ENCODE data around the gene SELENOM.
"Not testable (repeated sequence)": the region's sequence is repeated elsewhere in the genome, so short reads cannot be mapped to it uniquely, and the experiment has no call there.

Gene SELENOM

GRCh38 chr22:31073125-31073524, 34.2 kb downstream of the SELENOM start:
- DNase-seq, result not testable (repeated sequence)

- DNase-seq, result not testable (repeated sequence)
These were observed 37.6 kb downstream of the SELENOM start for GRCh38 chr22:31069691-31070314.

- no peak for DNase-seq
These were observed 38.4 kb downstream of the SELENOM start for GRCh38 chr22:31068970-31069369.

GRCh38 chr22:31064369-31064768, 43.0 kb downstream of the SELENOM start:
- DNase-seq, result no peak

GRCh38 chr22:31062566-31063230, 44.7 kb downstream of the SELENOM start:
- no peak for DNase-seq

- DNase-seq, result not testable (repeated sequence)
These were observed 47.7 kb downstream of the SELENOM start for GRCh38 chr22:31059663-31060062.

- no peak for DNase-seq
These were observed 50.3 kb downstream of the SELENOM start for GRCh38 chr22:31056986-31057599.

GRCh38 chr22:31055635-31056159, 51.7 kb downstream of the SELENOM start:
- no peak for DNase-seq

- no peak for DNase-seq
These were observed 52.2 kb downstream of the SELENOM start for GRCh38 chr22:31055117-31055634.

All from CD4-positive, alpha-beta T cell treated with Interleukin-4 for 4 hours (primary cell).